Testis (tissue), 2 donors: Measurements from ENCODE around the gene FANCE.

ENCODE experiments used
- POLR2A ChIP-seq: fragments of 450-650 bp; IDR thresholded peaks from one replicate; pipeline ENCODE4 v1.6.1; 2017; ENCODE audit warnings: antibody characterized with exemption, mild to moderate bottlenecking, moderate library complexity
- TF ChIP-seq, protein P1 (sequence below), 3 experiments: fragments of 450-650 bp in 2 of 3; fragments of 200-600 bp in 1 of 3; sonication (generic) in 1 of 3; IDR thresholded peaks; one replicate each; pipeline ENCODE4 v1.5.1; 2016 to 2019; ENCODE audit warnings: antibody characterized with exemption in 3 of 3, mild to moderate bottlenecking in 2 of 3, moderate library complexity in 1 of 3

GRCh38 chr6:35419961-35420360 is 32.2 kb upstream of the FANCE start:
- no peak for TF ChIP-seq POLR2A
- TF ChIP-seq, protein P1, sequence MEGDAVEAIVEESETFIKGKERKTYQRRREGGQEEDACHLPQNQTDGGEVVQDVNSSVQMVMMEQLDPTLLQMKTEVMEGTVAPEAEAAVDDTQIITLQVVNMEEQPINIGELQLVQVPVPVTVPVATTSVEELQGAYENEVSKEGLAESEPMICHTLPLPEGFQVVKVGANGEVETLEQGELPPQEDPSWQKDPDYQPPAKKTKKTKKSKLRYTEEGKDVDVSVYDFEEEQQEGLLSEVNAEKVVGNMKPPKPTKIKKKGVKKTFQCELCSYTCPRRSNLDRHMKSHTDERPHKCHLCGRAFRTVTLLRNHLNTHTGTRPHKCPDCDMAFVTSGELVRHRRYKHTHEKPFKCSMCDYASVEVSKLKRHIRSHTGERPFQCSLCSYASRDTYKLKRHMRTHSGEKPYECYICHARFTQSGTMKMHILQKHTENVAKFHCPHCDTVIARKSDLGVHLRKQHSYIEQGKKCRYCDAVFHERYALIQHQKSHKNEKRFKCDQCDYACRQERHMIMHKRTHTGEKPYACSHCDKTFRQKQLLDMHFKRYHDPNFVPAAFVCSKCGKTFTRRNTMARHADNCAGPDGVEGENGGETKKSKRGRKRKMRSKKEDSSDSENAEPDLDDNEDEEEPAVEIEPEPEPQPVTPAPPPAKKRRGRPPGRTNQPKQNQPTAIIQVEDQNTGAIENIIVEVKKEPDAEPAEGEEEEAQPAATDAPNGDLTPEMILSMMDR (IDR thresholded peaks at IDR 0.05), result no peak
